HCT116 (cell line): ENCODE data around the gene TMEM115. TPM values are rescaled to one million over a fixed set of nuclear protein-coding genes. Genes with fewer than 3 reads are reported as not detected.
A peak's percentile ranks its signal among the peaks of the same experiment; 100 is the strongest.

Source experiments
- ATAC-seq: fragments of 200-7000 bp; cut with Tn5 transposase; 2 replicates; pipeline ENCODE4 v1.9.1; 2020; ENCODE audit warnings: mild to moderate bottlenecking, moderate library complexity
- BruUV-seq: library from RNA; stranded (reverse); fragments of 400-500 nt; replicated peaks from 2 replicates; lab custom pipeline; 2021; lab: Mats Ljungman, UMichigan
- CTCF ChIA-PET: fragments of 300-600 bp; sonication (Branson Sonifier 250); formaldehyde crosslinking; loops from one replicate; lab custom pipeline; 2021; ENCODE audit warnings: antibody characterized with exemption; lab: Charles Lee
- POLR2A ChIA-PET: fragments of 300-600, 350-600 bp; sonication (Branson Sonifier 250); formaldehyde crosslinking; loops from one replicate; lab custom pipeline; 2021; ENCODE audit warnings: antibody characterized with exemption; lab: Charles Lee
- RAD21 ChIA-PET, 2 experiments: fragments of 300-600 bp; sonication (Branson Sonifier 250); formaldehyde crosslinking; loops; one replicate each; lab custom pipeline; 2023; ENCODE audit warnings: low total read pairs in 2 of 2; ENCODE audit not compliant: uncharacterized antibody in 2 of 2, unreplicated experiment in 2 of 2, low non-redundant PET in 1 of 2; lab: Charles Lee
- DNase-seq: peaks from one replicate; pipeline ENCODE4 v3.0.0-alpha.2; 2010; ENCODE audit warnings: low read depth, low spot score
- H2AFZ ChIP-seq: fragments of 200-600 bp; shearing (Covaris generic), sonication (generic); 2 replicates; pipeline ENCODE4 v1.6.1; 2017; ENCODE audit warnings: low read depth, mixed run types, mixed read lengths, antibody characterized with exemption, low read length; ENCODE audit not compliant: poor library complexity, severe bottlenecking
- H3K27ac ChIP-seq: 2 replicates; pipeline ENCODE4 v1.5.1; 2012; ENCODE audit warnings: low read depth, low read length
- H3K27me3 ChIP-seq: fragments of 200-600 bp; sonication (generic); 2 replicates; pipeline ENCODE4 v1.6.1; 2016; ENCODE audit warnings: mixed run types, low read length, mixed read lengths; ENCODE audit not compliant: insufficient read depth
- H3K36me3 ChIP-seq, 2 experiments: fragments of 200-500 bp in 1 of 2; fragments of 200-600 bp in 1 of 2; sonication (Bioruptor generic) in 1 of 2; sonication (generic) in 1 of 2; 2 replicates each; pipeline versions ENCODE4 v1.5.1 to v1.6.1; 2014 to 2016; ENCODE audit warnings: low read length in 2 of 2, inconsistent platforms in 1 of 2, mixed read lengths in 1 of 2, mixed run types in 1 of 2; ENCODE audit not compliant: insufficient read depth in 2 of 2, control insufficient read depth in 1 of 2
- H3K4me1 ChIP-seq, 2 experiments: fragments of 200-600 bp in 1 of 2; sonication (generic) in 1 of 2; 2 replicates each; pipeline versions ENCODE4 v1.5.1 to v1.6.1; 2012 to 2017; ENCODE audit warnings: low read length in 2 of 2, inconsistent platforms in 1 of 2, mild to moderate bottlenecking in 1 of 2, mixed read lengths in 1 of 2, mixed run types in 1 of 2, moderate library complexity in 1 of 2; ENCODE audit not compliant: insufficient read depth in 2 of 2, control insufficient read depth in 1 of 2
- H3K4me2 ChIP-seq: fragments of 200-600 bp; sonication (generic); 2 replicates; pipeline ENCODE4 v1.6.1; 2017; ENCODE audit warnings: mixed run types, low read length, mixed read lengths
- H3K4me3 ChIP-seq, 2 experiments: fragments of 200-600 bp in 1 of 2; sonication (generic) in 1 of 2; replicated peaks in 1 of 2; 2 replicates each; pipeline ENCODE4 v1.5.1; 2011 to 2016; ENCODE audit warnings: low read length in 2 of 2, control low read depth in 1 of 2, low read depth in 1 of 2, mild to moderate bottlenecking in 1 of 2, mixed read lengths in 1 of 2, mixed run types in 1 of 2
- H3K79me2 ChIP-seq: fragments of 200-600 bp; sonication (generic); 2 replicates; pipeline ENCODE4 v1.6.1; 2017; ENCODE audit warnings: mild to moderate bottlenecking, mixed run types, low read length, moderate library complexity, mixed read lengths; ENCODE audit not compliant: insufficient read depth
- H3K9ac ChIP-seq: fragments of 200-600 bp; sonication (generic); 2 replicates; pipeline ENCODE4 v1.6.1; 2016; ENCODE audit warnings: low read length, mixed read lengths
- H3K9me2 ChIP-seq: fragments of 200-600 bp; sonication (generic), shearing (Covaris generic); 2 replicates; pipeline ENCODE4 v1.6.1; 2017; ENCODE audit warnings: mixed run types, mild to moderate bottlenecking, moderate library complexity; ENCODE audit not compliant: insufficient read depth
- H3K9me3 ChIP-seq, 2 experiments: fragments of 200-500 bp in 1 of 2; fragments of 200-600 bp in 1 of 2; sonication (Bioruptor generic) in 1 of 2; sonication (generic) in 1 of 2; 2 replicates each; pipeline ENCODE4 v1.6.1; 2014 to 2017; ENCODE audit warnings: low read length in 2 of 2, mixed read lengths in 2 of 2, inconsistent platforms in 1 of 2, low read depth in 1 of 2, mild to moderate bottlenecking in 1 of 2, mixed run types in 1 of 2, moderate library complexity in 1 of 2; ENCODE audit not compliant: control insufficient read depth in 1 of 2, insufficient read depth in 1 of 2
- H4K20me1 ChIP-seq: fragments of 200-600 bp; sonication (generic), shearing (Covaris generic); 2 replicates; pipeline ENCODE4 v1.6.1; 2017; ENCODE audit warnings: mixed run types, mild to moderate bottlenecking, moderate library complexity; ENCODE audit not compliant: insufficient read depth
- CBX3 ChIP-seq: IDR thresholded peaks from 2 replicates; pipeline ENCODE4 v1.6.1; 2012; ENCODE audit warnings: low read depth
- CEBPB ChIP-seq: IDR thresholded peaks from 2 replicates; pipeline ENCODE4 v1.6.1; 2012; ENCODE audit warnings: low read depth
- CTCF ChIP-seq, 3 experiments: fragments of 200-600 bp in 1 of 3; sonication (generic) in 1 of 3; IDR thresholded peaks in 2 of 3; conservative IDR thresholded peaks in 1 of 3; 2 replicates each; pipeline ENCODE4 v1.5.1; 2012 to 2017; ENCODE audit warnings: low read depth in 2 of 3, low read length in 2 of 3, antibody characterized with exemption in 1 of 3, borderline replicate concordance in 1 of 3, control low read depth in 1 of 3, mild to moderate bottlenecking in 1 of 3, mixed read lengths in 1 of 3, mixed run types in 1 of 3, moderate library complexity in 1 of 3; ENCODE audit not compliant: insufficient read depth in 1 of 3
- ELF1 ChIP-seq: IDR thresholded peaks from 2 replicates; pipeline ENCODE4 v1.6.1; 2012; ENCODE audit warnings: low read depth, borderline replicate concordance
- JUND ChIP-seq: IDR thresholded peaks from 2 replicates; pipeline ENCODE4 v1.6.1; 2012
- POLR2A ChIP-seq: IDR thresholded peaks from 2 replicates; pipeline ENCODE4 v1.7.0; 2011; ENCODE audit warnings: borderline replicate concordance; ENCODE audit not compliant: insufficient read depth, insufficient read length; ENCODE audit errors: extremely low read depth
- SP1 ChIP-seq: IDR thresholded peaks from 2 replicates; pipeline ENCODE4 v1.6.1; 2012; ENCODE audit warnings: low read depth
- TCF7L2 ChIP-seq: IDR thresholded peaks from 2 replicates; pipeline ENCODE4 v1.7.0; 2011; ENCODE audit warnings: borderline replicate concordance, inconsistent platforms; ENCODE audit not compliant: insufficient read depth, insufficient read length; ENCODE audit errors: extremely low read depth
- YY1 ChIP-seq: IDR thresholded peaks from 2 replicates; pipeline ENCODE4 v1.6.1; 2011; ENCODE audit warnings: low read length, low read depth, moderate library complexity, mild to moderate bottlenecking; ENCODE audit not compliant: insufficient replicate concordance; ENCODE audit errors: extremely low read depth
- ZBTB33 ChIP-seq: IDR thresholded peaks from 2 replicates; pipeline ENCODE4 v1.6.1; 2011; ENCODE audit warnings: mild to moderate bottlenecking, low read length, moderate library complexity; ENCODE audit not compliant: insufficient replicate concordance; ENCODE audit errors: extremely low read depth
- ZFX ChIP-seq: fragments of 450-650 bp; IDR thresholded peaks from 2 replicates; pipeline ENCODE4 v1.6.1; 2017
- intact Hi-C: fragments of 100-400 bp; cut with micrococcal nuclease; formaldehyde crosslinking; loops from 2 replicates; pipeline ENCODE4 v1.10.0; 2022
- total RNA-seq: library from RNA; stranded (reverse); gene quantifications from one replicate; pipeline ENCODE4 v1.2.1, GENCODE V29; 2021; ENCODE audit not compliant: unreplicated experiment
- TF ChIP-seq, protein P1 (sequence below): IDR thresholded peaks from 2 replicates; pipeline ENCODE4 v1.6.1; 2012

The TMEM115 gene
- total RNA-seq, 1 experiment from 2014 or later, result 24.6 TPM

DNA sequence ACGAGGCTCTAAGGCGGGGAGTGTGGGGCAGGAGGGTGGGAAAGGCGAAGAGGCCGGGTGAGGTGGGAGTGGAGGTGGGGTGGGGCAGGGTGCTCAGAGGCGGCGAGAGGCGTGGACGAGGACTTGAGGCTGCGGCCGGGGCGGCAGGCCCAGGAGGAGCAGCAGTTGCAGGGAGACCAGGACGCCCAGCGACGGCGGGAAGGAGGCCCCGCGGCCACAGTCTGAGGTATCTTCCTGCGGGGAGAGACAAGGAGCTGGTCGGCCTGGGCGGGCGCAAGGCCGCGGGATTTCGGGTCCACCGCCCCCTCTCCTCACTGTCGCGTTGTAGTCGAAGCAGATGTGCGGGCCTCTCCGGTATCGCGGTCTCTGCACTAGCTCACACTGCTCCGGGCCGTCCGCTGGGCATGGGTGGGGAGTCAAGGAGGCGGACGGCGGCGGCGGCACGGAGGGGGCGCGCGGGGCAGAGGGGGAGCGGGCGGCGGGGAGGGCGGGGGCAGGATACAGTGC is 5.3 kb upstream of the TMEM115 start (continued):
- no peak for TF ChIP-seq CTCF (IDR thresholded peaks at IDR 0.05 in 2 of 3, conservative IDR thresholded peaks at IDR 0.05 in 1 of 3; ENCODE audit: borderline replicate concordance in 1 of 3, insufficient read depth in 1 of 3, low read depth in 2 of 3, low read length in 2 of 3)
- TF ChIP-seq YY1, result no peak
- TF ChIP-seq POLR2A, result no peak
- no peak for TF ChIP-seq ELF1
- TF ChIP-seq ZBTB33, result no peak
- TF ChIP-seq CEBPB, result no peak
- TF ChIP-seq CBX3, result no peak
- no peak for TF ChIP-seq SP1
- TF ChIP-seq TCF7L2, result no peak
- no peak for TF ChIP-seq JUND

- Histone ChIP-seq H3K9me2 (no peaks in the 10 kb centered on the region), H3K9me3 (no peaks in the 10 kb centered on the region), H2AFZ (peak overlapping the region; percentile 57), H4K20me1 (no peaks in the 10 kb centered on the region), H3K36me3 (peaks cover 7 to 12% of the 10 kb centered on the region in 2 experiments; a peak in 2 of 4 replicates), H3K9ac (no peak overlapping the region), H3K4me2 (peak overlapping the region; percentile 89), H3K4me1 (peaks cover 9 to 39% of the 10 kb centered on the region in 2 experiments; a peak in 3 of 4 replicates), H3K79me2 (peaks cover 41% of the 10 kb centered on the region), H3K4me3 (peak overlapping the region; percentile 83 to 87), H3K27ac (no peak overlapping the region; the same call in 1 of the 2 replicates), H3K27me3 (no peaks in the 10 kb centered on the region)
- DNase-seq, result no peak
- ChIA-PET CTCF (no interaction called here), RAD21 (no interaction called here), POLR2A (interaction anchor here (0.6 kb wide), 1 partner anchor 9 kb away, joined by 3 read pairs; the partner anchor contains the start of genes CYB561D2 and NPRL2)
- peak; percentile 16 for ATAC-seq
- BruUV-seq, result no TSS peak
- intact Hi-C loops, result loop anchor here (1.0 to 10.0 kb wide), 2 partner anchors 8 to 1025 kb away; partner anchors contain the start of gene MANF
- TF ChIP-seq CBX3, result no peak
- TF ChIP-seq ZFX, result no peak
- TF ChIP-seq, protein P1, sequence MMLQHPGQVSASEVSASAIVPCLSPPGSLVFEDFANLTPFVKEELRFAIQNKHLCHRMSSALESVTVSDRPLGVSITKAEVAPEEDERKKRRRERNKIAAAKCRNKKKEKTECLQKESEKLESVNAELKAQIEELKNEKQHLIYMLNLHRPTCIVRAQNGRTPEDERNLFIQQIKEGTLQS, result no peak
- TF ChIP-seq SP1, result no peak
Observed at GRCh38 chr3:50359760-50360110, 414 bp upstream of the TMEM115 start.
